ENCODE data around the gene IL31RA.

Gene IL31RA

DNA sequence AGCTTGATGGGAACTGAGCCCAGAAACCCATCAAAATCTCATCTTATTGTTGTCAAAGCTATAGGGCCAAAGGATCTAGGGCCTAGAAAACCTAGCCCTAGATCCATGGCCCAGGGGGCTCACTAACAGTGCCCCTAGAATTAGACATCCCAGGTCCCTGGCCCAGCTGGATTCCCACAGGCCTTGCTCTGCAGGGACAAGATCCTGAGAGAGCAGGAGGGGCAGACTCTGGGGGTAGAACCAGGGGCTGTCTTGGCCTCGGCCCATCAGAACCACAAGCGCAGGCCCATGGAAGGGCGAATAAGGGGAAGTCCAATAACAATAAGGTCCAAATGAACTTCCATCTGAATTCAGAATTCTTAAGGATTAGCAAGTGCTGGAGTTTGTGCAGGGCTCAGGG, 74.0 kb downstream of the IL31RA start:
- H3K4me3 ChIP-seq (ENCODE audit: control insufficient read depth, low read depth, low read length) = no peak overlapping the region
- TF ChIP-seq, protein P1, sequence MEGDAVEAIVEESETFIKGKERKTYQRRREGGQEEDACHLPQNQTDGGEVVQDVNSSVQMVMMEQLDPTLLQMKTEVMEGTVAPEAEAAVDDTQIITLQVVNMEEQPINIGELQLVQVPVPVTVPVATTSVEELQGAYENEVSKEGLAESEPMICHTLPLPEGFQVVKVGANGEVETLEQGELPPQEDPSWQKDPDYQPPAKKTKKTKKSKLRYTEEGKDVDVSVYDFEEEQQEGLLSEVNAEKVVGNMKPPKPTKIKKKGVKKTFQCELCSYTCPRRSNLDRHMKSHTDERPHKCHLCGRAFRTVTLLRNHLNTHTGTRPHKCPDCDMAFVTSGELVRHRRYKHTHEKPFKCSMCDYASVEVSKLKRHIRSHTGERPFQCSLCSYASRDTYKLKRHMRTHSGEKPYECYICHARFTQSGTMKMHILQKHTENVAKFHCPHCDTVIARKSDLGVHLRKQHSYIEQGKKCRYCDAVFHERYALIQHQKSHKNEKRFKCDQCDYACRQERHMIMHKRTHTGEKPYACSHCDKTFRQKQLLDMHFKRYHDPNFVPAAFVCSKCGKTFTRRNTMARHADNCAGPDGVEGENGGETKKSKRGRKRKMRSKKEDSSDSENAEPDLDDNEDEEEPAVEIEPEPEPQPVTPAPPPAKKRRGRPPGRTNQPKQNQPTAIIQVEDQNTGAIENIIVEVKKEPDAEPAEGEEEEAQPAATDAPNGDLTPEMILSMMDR (conservative IDR thresholded peaks at IDR 0.05; ENCODE audit: control insufficient read depth, insufficient read depth, low read depth, low read length) = no peak
- no peak for DNase-seq (ENCODE audit: low read depth)

DNA sequence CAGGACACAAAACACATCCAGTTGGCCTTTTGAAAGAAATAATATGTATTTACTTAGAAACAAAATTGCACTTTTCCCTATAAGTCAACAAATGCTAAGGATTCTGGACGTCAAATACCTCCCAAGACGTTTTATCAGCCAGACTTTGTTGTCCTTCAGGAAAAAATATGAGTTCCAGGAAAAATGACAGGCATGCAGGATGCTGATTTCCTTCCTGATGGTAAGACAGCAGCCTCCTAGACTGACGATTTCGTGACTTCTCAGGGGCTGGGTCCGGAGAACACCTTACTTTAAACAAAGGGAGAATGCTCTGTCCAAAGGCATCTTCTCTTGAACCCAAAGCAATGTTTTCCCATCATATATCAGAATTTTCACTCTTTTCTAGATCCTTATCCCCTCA, 74.6 kb downstream of the IL31RA start:
- TF ChIP-seq, protein P1 (conservative IDR thresholded peaks at IDR 0.05; ENCODE audit: control insufficient read depth, insufficient read depth, low read depth, low read length) = no peak
- H3K4me3 ChIP-seq (ENCODE audit: control insufficient read depth, low read depth, low read length) = no peak overlapping the region
- DNase-seq (ENCODE audit: low read depth) = no peak

DNA sequence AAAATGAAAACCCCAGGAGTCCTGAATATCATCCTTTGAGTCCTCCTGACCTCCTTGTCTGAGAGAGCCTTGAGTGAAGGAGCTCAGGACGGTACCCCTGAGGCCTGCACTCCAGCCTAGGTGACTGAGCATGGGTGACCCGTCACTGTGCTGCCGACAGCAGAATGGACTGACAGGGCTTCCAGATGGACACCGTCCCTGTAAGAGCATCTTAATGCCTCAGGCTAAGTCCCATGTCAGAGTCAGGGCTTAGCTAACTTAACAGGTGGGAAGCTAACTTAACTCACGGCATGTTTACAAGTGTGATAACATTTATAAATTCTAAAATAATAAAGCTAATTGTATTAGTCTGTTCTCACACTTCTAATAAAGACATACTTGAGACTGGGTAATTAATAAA, 75.3 kb downstream of the IL31RA start:
- no peak for DNase-seq (ENCODE audit: low read depth)
- H3K4me3 ChIP-seq (ENCODE audit: control insufficient read depth, low read depth, low read length) = no peak overlapping the region
- TF ChIP-seq, protein P1 (conservative IDR thresholded peaks at IDR 0.05; ENCODE audit: control insufficient read depth, insufficient read depth, low read depth, low read length) = no peak

DNA sequence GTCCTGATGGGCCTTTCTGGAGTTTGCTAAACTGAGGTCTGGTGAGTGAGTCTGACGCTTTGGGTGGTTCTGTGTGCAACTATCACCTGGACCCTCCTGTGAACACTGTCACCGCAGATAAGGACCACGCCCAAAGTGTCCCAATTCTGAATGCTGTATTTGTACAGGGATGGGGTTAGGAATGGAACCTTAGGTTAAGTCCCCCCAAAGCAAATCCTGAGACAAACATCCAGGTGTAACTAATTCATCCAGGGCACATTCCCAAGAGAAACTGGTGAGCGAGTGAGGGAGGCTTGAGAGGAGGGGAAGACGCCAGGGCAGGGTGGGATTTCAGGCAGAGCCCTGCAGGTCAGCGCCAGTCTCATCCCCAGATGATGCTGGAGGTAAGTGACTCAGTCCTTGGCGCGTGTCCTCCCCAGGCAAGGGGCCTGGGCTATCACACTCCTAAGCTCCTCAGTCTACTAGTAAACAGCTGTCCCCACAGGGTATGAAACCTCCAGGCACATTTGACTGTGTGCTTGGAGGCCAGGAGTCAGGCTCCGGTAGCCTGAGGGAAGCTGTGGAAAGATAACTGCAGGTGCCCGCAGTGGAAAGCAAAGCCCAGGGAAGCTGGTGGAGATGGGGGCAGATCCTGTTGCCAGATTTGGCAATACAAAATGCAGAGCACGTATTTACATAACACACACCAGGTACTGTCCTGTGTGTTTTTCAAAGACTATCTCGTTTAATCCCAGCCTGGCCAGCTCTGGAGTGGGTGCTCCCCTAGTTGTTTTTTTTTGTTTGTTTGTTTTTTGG, 76.9 kb downstream of the IL31RA start:
- TF ChIP-seq, protein P1 (conservative IDR thresholded peaks at IDR 0.05; ENCODE audit: control insufficient read depth, insufficient read depth, low read depth, low read length) = no peak
- H3K4me3 ChIP-seq (ENCODE audit: control insufficient read depth, low read depth, low read length) = no peak overlapping the region
- DNase-seq (ENCODE audit: low read depth) = no peak

DNA sequence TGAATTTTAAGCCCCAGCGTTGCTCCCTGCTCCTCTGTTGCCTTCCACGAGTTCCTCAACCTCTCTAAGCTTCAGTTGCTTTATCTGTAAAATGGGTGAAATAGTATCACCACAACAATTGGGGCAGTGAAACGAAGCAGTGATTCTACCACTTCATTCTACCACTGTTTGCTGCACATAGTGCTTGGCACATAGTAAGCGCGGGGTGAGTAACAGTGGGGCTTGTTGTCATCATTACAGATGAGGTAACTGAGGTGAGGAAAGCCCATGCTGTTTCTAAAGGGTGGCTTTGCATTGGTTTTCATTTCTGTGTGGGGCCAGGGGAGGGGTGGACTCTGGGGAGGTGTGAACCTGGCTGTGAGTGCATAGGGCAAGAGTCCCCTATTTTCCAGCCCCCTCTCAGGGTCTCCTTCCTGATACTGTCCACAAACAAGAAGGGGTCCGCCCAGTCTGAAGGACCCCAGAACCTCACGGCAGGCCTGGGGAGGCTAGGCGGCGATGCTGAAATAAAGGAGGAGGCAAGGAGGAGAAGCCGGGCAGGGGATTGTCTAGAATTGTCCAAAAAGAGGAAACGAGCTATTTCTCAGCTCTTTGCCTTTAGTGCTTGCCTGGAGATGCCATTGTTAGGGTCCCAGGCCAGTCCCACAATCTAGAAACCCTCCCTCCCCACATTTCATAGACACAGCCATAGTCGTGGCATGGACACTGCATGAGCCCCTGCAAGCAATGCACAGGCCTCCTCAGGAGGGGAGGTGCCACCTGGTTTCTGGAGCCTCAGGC, 78.1 kb downstream of the IL31RA start:
- DNase-seq (ENCODE audit: low read depth) = no peak
- H3K4me3 ChIP-seq (ENCODE audit: control insufficient read depth, low read depth, low read length) = no peak overlapping the region
- TF ChIP-seq, protein P1 (conservative IDR thresholded peaks at IDR 0.05; ENCODE audit: control insufficient read depth, insufficient read depth, low read depth, low read length) = no peak

DNA sequence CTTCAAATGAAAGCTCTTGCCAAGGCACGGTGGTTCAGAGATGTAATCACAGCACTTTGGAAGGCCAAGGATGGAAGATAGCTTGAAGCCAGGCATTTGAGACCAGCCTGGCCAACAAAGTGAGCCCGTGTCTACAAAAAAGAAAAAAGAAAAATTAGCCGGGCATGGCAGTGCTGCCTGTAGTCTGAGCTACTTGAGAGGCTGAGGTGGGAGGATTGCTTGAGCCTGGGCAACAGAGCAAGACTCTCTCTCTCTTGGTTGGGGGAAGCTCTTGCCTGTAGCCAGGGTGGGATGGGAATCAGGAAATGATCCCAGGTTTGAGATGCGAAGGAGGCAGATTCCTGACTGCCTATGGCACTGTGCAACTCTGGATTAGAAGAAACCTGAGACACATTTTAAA, 81.5 kb downstream of the IL31RA start:
- DNase-seq (ENCODE audit: low read depth) = no peak
- TF ChIP-seq, protein P1 (conservative IDR thresholded peaks at IDR 0.05; ENCODE audit: control insufficient read depth, insufficient read depth, low read depth, low read length) = no peak
- H3K4me3 ChIP-seq (ENCODE audit: control insufficient read depth, low read depth, low read length) = no peak overlapping the region
